ENCODE measurements around the gene C1GALT1.

DNA sequence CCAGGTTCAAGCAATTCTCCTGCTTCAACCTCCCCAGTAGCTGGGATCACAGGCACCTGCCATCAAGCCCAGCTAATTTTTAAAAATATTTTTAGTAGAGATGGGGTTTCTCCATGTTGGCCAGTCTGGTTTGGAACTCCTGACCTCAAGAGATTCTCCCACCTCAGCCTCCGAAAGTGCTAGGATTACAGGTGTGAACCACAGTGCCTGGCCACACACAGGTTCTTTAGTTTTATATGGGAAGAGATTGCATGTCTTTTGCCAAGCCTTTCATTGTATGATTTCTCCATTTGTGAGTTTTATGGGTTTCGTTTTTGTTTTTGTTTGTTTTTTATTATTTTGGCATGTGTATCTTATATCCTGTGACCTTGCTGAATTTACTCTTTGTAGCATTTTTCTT lies 40.9 kb downstream of the C1GALT1 start:
- TF ChIP-seq, protein P1, sequence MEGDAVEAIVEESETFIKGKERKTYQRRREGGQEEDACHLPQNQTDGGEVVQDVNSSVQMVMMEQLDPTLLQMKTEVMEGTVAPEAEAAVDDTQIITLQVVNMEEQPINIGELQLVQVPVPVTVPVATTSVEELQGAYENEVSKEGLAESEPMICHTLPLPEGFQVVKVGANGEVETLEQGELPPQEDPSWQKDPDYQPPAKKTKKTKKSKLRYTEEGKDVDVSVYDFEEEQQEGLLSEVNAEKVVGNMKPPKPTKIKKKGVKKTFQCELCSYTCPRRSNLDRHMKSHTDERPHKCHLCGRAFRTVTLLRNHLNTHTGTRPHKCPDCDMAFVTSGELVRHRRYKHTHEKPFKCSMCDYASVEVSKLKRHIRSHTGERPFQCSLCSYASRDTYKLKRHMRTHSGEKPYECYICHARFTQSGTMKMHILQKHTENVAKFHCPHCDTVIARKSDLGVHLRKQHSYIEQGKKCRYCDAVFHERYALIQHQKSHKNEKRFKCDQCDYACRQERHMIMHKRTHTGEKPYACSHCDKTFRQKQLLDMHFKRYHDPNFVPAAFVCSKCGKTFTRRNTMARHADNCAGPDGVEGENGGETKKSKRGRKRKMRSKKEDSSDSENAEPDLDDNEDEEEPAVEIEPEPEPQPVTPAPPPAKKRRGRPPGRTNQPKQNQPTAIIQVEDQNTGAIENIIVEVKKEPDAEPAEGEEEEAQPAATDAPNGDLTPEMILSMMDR (IDR thresholded peaks at IDR 0.05; ENCODE audit: low read length) = no peak
- TF ChIP-seq EZH2 (optimal IDR thresholded peaks at IDR 0.05; ENCODE audit: low read depth, low read length) = no peak
- TF ChIP-seq EZH2phosphoT487 (IDR thresholded peaks at IDR 0.05; ENCODE audit: low read length) = no peak
